ENCODE data around the gene PNMA1. TPM values are rescaled to one million over a fixed set of nuclear protein-coding genes. Genes with fewer than 3 reads are reported as not detected.

Gene PNMA1
- total and polyA plus RNA-seq, 2 of the 13 experiments (the other 11 are each of a cell fraction or from before 2014, with no cell fraction given): 7.0 to 8.3 TPM

DNA sequence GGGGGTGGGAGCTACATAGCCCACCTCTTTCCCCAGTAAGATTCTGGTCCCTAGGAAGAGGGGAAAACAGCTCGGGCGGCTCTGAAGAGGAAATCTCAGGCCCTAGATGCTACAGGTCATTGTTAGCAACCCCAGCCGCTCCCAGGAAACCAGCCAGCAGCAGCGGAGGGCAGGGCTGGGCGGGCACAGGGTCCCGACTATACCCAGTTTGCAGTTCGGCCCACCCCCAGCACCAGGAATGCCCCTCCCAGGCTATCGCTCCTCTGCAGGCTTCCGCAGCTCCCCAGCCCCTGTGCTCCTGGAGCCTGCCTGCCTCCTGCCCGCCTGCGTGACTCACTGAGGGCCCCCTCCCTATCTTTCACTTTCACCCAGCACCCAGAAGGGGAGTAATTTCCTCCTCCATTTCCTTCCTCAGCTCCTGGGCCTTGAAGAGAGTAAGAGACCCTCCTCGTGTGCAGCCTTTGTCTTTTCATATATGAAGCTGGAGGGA lies 27.2 kb upstream of the PNMA1 start (continued):
- TF ChIP-seq YY1 (IDR thresholded peaks at IDR 0.05; ENCODE audit: insufficient read depth, insufficient replicate concordance, low read depth, low read length) (no peak), ZNF224 (CRISPR knock-in tag; IDR thresholded peaks at IDR 0.05) (no peak), ZFX (CRISPR knock-in tag; IDR thresholded peaks at IDR 0.05; ENCODE audit: low read depth) (peak; percentile 21; the same call in 1 of the 2 replicates), MZF1 (CRISPR knock-in tag; IDR thresholded peaks at IDR 0.05; ENCODE audit: borderline replicate concordance) (no peak), MATR3 (CRISPR knock-in tag; IDR thresholded peaks at IDR 0.05) (no peak), HNRNPL (IDR thresholded peaks at IDR 0.05; ENCODE audit: low read depth, low read length) (peak; percentile 82), ZNF572 (CRISPR knock-in tag; IDR thresholded peaks at IDR 0.05) (no peak), SMAD3 (CRISPR knock-in tag; IDR thresholded peaks at IDR 0.05) (no peak), ZNF720 (CRISPR knock-in tag; IDR thresholded peaks at IDR 0.05) (no peak), MIER3 (CRISPR knock-in tag; IDR thresholded peaks at IDR 0.05; ENCODE audit: borderline replicate concordance) (no peak), ZBTB42 (CRISPR knock-in tag; IDR thresholded peaks at IDR 0.05) (no peak), AGO1 (IDR thresholded peaks at IDR 0.05; ENCODE audit: low read depth, low read length, poor library complexity, severe bottlenecking) (no peak), ZNF761 (CRISPR knock-in tag; conservative IDR thresholded peaks at IDR 0.05) (no peak), NFIC (IDR thresholded peaks at IDR 0.05; ENCODE audit: low read length) (no peak), KDM1A (CRISPR knock-in tag; IDR thresholded peaks at IDR 0.05) (no peak), HMGA1 (CRISPR knock-in tag; conservative IDR thresholded peaks at IDR 0.05) (no peak), ASH2L (IDR thresholded peaks at IDR 0.05; ENCODE audit: insufficient read length, low read depth, low read length) (peak; percentile 22), TBX2 (CRISPR knock-in tag; IDR thresholded peaks at IDR 0.05; ENCODE audit: borderline replicate concordance) (peak; percentile 24; the same call in 1 of the 2 replicates), KMT2A (CRISPR knock-in tag; IDR thresholded peaks at IDR 0.05) (no peak), XRCC5 (optimal IDR thresholded peaks at IDR 0.05; ENCODE audit: low read length) (peak; percentile 34), NR2F2 (IDR thresholded peaks at IDR 0.05; ENCODE audit: borderline replicate concordance, low read depth) (no peak)
- TF ChIP-seq, protein P1, sequence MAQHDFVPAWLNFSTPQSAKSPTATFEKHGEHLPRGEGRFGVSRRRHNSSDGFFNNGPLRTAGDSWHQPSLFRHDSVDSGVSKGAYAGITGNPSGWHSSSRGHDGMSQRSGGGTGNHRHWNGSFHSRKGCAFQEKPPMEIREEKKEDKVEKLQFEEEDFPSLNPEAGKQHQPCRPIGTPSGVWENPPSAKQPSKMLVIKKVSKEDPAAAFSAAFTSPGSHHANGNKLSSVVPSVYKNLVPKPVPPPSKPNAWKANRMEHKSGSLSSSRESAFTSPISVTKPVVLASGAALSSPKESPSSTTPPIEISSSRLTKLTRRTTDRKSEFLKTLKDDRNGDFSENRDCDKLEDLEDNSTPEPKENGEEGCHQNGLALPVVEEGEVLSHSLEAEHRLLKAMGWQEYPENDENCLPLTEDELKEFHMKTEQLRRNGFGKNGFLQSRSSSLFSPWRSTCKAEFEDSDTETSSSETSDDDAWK (CRISPR knock-in tag; IDR thresholded peaks at IDR 0.05): no peak
- TF ChIP-seq, protein P2, sequence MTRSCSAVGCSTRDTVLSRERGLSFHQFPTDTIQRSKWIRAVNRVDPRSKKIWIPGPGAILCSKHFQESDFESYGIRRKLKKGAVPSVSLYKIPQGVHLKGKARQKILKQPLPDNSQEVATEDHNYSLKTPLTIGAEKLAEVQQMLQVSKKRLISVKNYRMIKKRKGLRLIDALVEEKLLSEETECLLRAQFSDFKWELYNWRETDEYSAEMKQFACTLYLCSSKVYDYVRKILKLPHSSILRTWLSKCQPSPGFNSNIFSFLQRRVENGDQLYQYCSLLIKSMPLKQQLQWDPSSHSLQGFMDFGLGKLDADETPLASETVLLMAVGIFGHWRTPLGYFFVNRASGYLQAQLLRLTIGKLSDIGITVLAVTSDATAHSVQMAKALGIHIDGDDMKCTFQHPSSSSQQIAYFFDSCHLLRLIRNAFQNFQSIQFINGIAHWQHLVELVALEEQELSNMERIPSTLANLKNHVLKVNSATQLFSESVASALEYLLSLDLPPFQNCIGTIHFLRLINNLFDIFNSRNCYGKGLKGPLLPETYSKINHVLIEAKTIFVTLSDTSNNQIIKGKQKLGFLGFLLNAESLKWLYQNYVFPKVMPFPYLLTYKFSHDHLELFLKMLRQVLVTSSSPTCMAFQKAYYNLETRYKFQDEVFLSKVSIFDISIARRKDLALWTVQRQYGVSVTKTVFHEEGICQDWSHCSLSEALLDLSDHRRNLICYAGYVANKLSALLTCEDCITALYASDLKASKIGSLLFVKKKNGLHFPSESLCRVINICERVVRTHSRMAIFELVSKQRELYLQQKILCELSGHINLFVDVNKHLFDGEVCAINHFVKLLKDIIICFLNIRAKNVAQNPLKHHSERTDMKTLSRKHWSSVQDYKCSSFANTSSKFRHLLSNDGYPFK (CRISPR knock-in tag; IDR thresholded peaks at IDR 0.05; ENCODE audit: borderline replicate concordance): no peak
- TF ChIP-seq, protein P3, sequence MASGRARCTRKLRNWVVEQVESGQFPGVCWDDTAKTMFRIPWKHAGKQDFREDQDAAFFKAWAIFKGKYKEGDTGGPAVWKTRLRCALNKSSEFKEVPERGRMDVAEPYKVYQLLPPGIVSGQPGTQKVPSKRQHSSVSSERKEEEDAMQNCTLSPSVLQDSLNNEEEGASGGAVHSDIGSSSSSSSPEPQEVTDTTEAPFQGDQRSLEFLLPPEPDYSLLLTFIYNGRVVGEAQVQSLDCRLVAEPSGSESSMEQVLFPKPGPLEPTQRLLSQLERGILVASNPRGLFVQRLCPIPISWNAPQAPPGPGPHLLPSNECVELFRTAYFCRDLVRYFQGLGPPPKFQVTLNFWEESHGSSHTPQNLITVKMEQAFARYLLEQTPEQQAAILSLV (CRISPR knock-in tag; IDR thresholded peaks at IDR 0.05; ENCODE audit: borderline replicate concordance): no peak
- TF ChIP-seq, protein P4, sequence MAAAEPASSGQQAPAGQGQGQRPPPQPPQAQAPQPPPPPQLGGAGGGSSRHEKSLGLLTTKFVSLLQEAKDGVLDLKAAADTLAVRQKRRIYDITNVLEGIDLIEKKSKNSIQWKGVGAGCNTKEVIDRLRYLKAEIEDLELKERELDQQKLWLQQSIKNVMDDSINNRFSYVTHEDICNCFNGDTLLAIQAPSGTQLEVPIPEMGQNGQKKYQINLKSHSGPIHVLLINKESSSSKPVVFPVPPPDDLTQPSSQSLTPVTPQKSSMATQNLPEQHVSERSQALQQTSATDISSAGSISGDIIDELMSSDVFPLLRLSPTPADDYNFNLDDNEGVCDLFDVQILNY (CRISPR knock-in tag; conservative IDR thresholded peaks at IDR 0.05): no peak

All from HepG2 (cell line).